ENCODE data around the gene AHSG.

AHSG gene

GRCh38 chr3:186639778-186640472 lies 27.1 kb downstream of the AHSG start, which contains the start of gene FETUB:
TSS of gene FETUB (plus strand) at chr3:186640399. CDS start at chr3:186640461, 62 bp downstream.
- Histone ChIP-seq H3K27ac (no peak within 1 kb of the TSS), H3K4me3 (no peak within 1 kb of the TSS)
- no peak for DNase-seq (ENCODE audit: low spot score)
- TF ChIP-seq, protein P1, sequence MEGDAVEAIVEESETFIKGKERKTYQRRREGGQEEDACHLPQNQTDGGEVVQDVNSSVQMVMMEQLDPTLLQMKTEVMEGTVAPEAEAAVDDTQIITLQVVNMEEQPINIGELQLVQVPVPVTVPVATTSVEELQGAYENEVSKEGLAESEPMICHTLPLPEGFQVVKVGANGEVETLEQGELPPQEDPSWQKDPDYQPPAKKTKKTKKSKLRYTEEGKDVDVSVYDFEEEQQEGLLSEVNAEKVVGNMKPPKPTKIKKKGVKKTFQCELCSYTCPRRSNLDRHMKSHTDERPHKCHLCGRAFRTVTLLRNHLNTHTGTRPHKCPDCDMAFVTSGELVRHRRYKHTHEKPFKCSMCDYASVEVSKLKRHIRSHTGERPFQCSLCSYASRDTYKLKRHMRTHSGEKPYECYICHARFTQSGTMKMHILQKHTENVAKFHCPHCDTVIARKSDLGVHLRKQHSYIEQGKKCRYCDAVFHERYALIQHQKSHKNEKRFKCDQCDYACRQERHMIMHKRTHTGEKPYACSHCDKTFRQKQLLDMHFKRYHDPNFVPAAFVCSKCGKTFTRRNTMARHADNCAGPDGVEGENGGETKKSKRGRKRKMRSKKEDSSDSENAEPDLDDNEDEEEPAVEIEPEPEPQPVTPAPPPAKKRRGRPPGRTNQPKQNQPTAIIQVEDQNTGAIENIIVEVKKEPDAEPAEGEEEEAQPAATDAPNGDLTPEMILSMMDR (IDR thresholded peaks at IDR 0.05), result no peak

GRCh38 chr3:186640473-186640818 lies 27.6 kb downstream of the AHSG start:
- TF ChIP-seq, protein P1 (IDR thresholded peaks at IDR 0.05), result no peak
- Histone ChIP-seq H3K27ac (no peak overlapping the region), H3K4me3 (no peak overlapping the region)
- DNase-seq (ENCODE audit: low spot score), result no peak

DNA sequence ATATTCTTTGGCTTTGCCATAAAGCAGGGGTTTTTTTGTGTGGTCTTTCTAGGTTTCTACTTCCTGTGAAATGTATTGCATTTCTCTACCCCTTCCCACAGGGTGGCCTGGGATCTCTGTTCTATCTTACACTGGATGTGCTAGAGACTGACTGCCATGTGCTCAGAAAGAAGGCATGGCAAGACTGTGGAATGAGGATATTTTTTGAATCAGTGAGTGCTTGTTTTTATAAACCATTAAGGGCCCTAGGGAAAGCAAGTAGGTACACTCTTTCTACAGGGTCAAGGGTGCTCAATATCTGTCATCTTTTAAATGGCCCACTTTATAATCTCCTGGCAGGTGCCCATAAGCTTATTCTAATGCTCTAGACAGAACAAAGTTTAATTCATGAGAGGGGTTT lies 28.1 kb downstream of the AHSG start:
- Histone ChIP-seq H3K27ac (no peak overlapping the region), H3K4me3 (no peak overlapping the region)
- TF ChIP-seq, protein P1 (IDR thresholded peaks at IDR 0.05), result no peak
- no peak for DNase-seq (ENCODE audit: low spot score)

- H3K4me3 ChIP-seq, result no peak overlapping the region
- DNase-seq (ENCODE audit: low spot score), result no peak
- no peak overlapping the region for H3K27ac ChIP-seq
- TF ChIP-seq, protein P1 (IDR thresholded peaks at IDR 0.05), result no peak
Observed at GRCh38 chr3:186642014-186642413, 29.2 kb downstream of the AHSG start.

DNA sequence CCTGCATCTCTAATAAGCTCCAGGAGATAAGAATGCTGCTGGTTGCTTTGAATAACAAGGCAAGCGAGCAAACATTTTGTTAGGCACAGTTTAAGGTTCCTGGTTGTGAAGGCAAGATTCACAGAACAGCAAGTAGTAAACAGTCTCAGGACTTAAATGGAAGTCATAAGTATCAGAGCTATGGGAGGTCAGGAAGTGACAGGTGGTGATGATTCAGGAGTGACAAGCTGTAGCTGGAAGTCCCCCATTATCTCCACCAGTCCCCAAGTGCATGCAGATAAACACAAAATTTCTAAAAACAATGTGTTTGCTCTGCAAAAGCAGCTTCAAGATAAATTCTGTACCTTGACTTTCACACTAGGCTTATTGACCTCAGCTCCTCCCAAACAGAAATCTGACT lies 30.6 kb downstream of the AHSG start:
- H3K27ac ChIP-seq, result no peak overlapping the region
- DNase-seq (ENCODE audit: low spot score), result no peak
- no peak overlapping the region for H3K4me3 ChIP-seq
- TF ChIP-seq, protein P1 (IDR thresholded peaks at IDR 0.05), result no peak

- no peak overlapping the region for H3K4me3 ChIP-seq
- H3K27ac ChIP-seq, result no peak overlapping the region
- DNase-seq (ENCODE audit: low spot score), result no peak
- TF ChIP-seq, protein P1 (IDR thresholded peaks at IDR 0.05), result no peak
Observed at GRCh38 chr3:186644683-186645082, 31.8 kb downstream of the AHSG start.

GRCh38 chr3:186646106-186646505 lies 33.2 kb downstream of the AHSG start:
- H3K4me3 ChIP-seq, result no peak overlapping the region
- DNase-seq (ENCODE audit: low spot score), result no peak
- TF ChIP-seq, protein P1 (IDR thresholded peaks at IDR 0.05), result no peak
- no peak overlapping the region for H3K27ac ChIP-seq

Measured in coronary artery (tissue), 2 donors.